H1 (cell line): ENCODE measurements around the gene RPL23. TPM values are rescaled to one million over a fixed set of nuclear protein-coding genes. Genes with fewer than 3 reads are reported as not detected.

Source experiments
- CTCF ChIA-PET: fragments of 300-600 bp; sonication (Branson Sonifier 250); formaldehyde crosslinking; loops from one replicate; lab custom pipeline; 2021; ENCODE audit not compliant: partially characterized antibody; lab: Charles Lee
- POLR2A ChIA-PET: fragments of 300-600 bp; sonication (Branson Sonifier 250); formaldehyde crosslinking; loops from one replicate; lab custom pipeline; 2021; ENCODE audit warnings: inconsistent platforms; ENCODE audit not compliant: partially characterized antibody; lab: Charles Lee
- DNase-seq, 2 experiments: peaks; one replicate each; pipeline versions ENCODE4 v3.0.0 to v3.0.0-alpha.2; 2010 to 2022; ENCODE audit warnings: low spot score in 2 of 2, low read depth in 1 of 2, mixed read lengths in 1 of 2
- FAIRE-seq: peaks from 2 replicates; lab custom pipeline; 2011; peaks lifted over from hg19 to GRCh38; lab: Jason Lieb, UNC
- H2AFZ ChIP-seq: 2 replicates; pipeline ENCODE4 v1.8.1; 2012; ENCODE audit warnings: low read length, inconsistent platforms
- H2AK5ac ChIP-seq: 2 replicates; pipeline ENCODE4 v1.6.1; 2013; ENCODE audit warnings: low read depth, low read length
- H2BK120ac ChIP-seq: replicated peaks from 2 replicates; pipeline ENCODE3; 2013; ENCODE audit warnings: low read depth, low read length, inconsistent platforms
- H2BK12ac ChIP-seq: 2 replicates; pipeline ENCODE4 v1.6.1; 2013; ENCODE audit warnings: low read depth, low read length
- H2BK15ac ChIP-seq: 2 replicates; pipeline ENCODE4 v1.6.1; 2013; ENCODE audit warnings: low read length
- H2BK20ac ChIP-seq: 2 replicates; pipeline ENCODE4 v1.6.1; 2013; ENCODE audit warnings: low read length
- H2BK5ac ChIP-seq: 2 replicates; pipeline ENCODE4 v1.6.1; 2013; ENCODE audit warnings: low read depth, low read length
- H3K14ac ChIP-seq: 2 replicates; pipeline ENCODE4 v1.6.1; 2013; ENCODE audit warnings: inconsistent platforms; ENCODE audit not compliant: insufficient read length
- H3K18ac ChIP-seq: 2 replicates; pipeline ENCODE4 v1.6.1; 2013; ENCODE audit warnings: low read length; ENCODE audit errors: extremely low read depth
- H3K23ac ChIP-seq: 2 replicates; pipeline ENCODE4 v1.6.1; 2013; ENCODE audit warnings: inconsistent platforms; ENCODE audit not compliant: insufficient read length
- H3K23me2 ChIP-seq: 2 replicates; pipeline ENCODE4 v1.6.1; 2013; ENCODE audit warnings: low read depth, low read length
- H3K27ac ChIP-seq: 2 replicates; pipeline ENCODE4 v1.6.1; 2011; ENCODE audit warnings: low read depth, low read length, inconsistent platforms
- H3K27me3 ChIP-seq, 4 experiments: replicated peaks in 1 of 4; 1 replicate in 1 of 4; 2 replicates in 3 of 4; pipeline versions ENCODE4 v1.6.1 to v1.8.1; 2011 to 2013; ENCODE audit warnings: low read length in 3 of 4, mild to moderate bottlenecking in 3 of 4, inconsistent platforms in 2 of 4, mixed read lengths in 2 of 4, moderate library complexity in 1 of 4; ENCODE audit not compliant: control insufficient read depth in 3 of 4, insufficient read depth in 3 of 4; ENCODE audit errors: extremely low read depth in 1 of 4
- H3K36me3 ChIP-seq, 4 experiments: 2 replicates each; pipeline versions ENCODE4 v1.6.1 to v1.8.1; 2011 to 2013; ENCODE audit warnings: mild to moderate bottlenecking in 4 of 4, low read length in 3 of 4, moderate library complexity in 2 of 4, control low read depth in 1 of 4, inconsistent platforms in 1 of 4; ENCODE audit not compliant: insufficient read depth in 4 of 4, control insufficient read depth in 2 of 4
- H3K4ac ChIP-seq: replicated peaks from 2 replicates; pipeline ENCODE3; 2013; ENCODE audit warnings: low read length, low read depth, mixed read lengths, inconsistent platforms; ENCODE audit not compliant: insufficient read length
- H3K4me1 ChIP-seq, 4 experiments: replicated peaks in 1 of 4; 1 replicate in 1 of 4; 2 replicates in 3 of 4; pipeline versions ENCODE4 v1.6.1 to v1.8.1; 2011 to 2013; ENCODE audit warnings: low read length in 3 of 4, inconsistent platforms in 2 of 4, mixed read lengths in 1 of 4; ENCODE audit not compliant: insufficient read depth in 4 of 4, control insufficient read depth in 3 of 4
- H3K4me2 ChIP-seq, 2 experiments: 2 replicates each; pipeline versions ENCODE4 v1.6.1 to v1.8.1; 2011 to 2013; ENCODE audit warnings: low read depth in 2 of 2, low read length in 2 of 2, control low read depth in 1 of 2, inconsistent platforms in 1 of 2, mild to moderate bottlenecking in 1 of 2; ENCODE audit not compliant: insufficient read depth in 1 of 2
- H3K4me3 ChIP-seq, 4 experiments: fragments of 200-600, 300-600 bp in 1 of 4; sonication (generic), shearing (Covaris generic), sonication (Bioruptor Twin) in 1 of 4; 2 replicates each; pipeline versions ENCODE4 v1.5.1 to v1.8.1; 2011 to 2016; ENCODE audit warnings: low read length in 4 of 4, low read depth in 3 of 4, control low read depth in 2 of 4, inconsistent platforms in 2 of 4, mild to moderate bottlenecking in 2 of 4, mixed read lengths in 1 of 4, moderate library complexity in 1 of 4; ENCODE audit not compliant: insufficient read depth in 2 of 4; ENCODE audit errors: extremely low read depth in 1 of 4
- H3K56ac ChIP-seq: replicated peaks from 2 replicates; pipeline ENCODE3; 2013; ENCODE audit warnings: low read depth, mild to moderate bottlenecking, mixed read lengths, low read length, inconsistent platforms; ENCODE audit not compliant: insufficient read length
- H3K79me1 ChIP-seq: 2 replicates; pipeline ENCODE4 v1.6.1; 2013; ENCODE audit warnings: low read depth, low read length, control low read depth
- H3K79me2 ChIP-seq, 2 experiments: 2 replicates each; pipeline versions ENCODE4 v1.6.1 to v1.8.1; 2012 to 2013; ENCODE audit warnings: low read length in 2 of 2, mild to moderate bottlenecking in 2 of 2, inconsistent platforms in 1 of 2; ENCODE audit not compliant: insufficient read depth in 2 of 2, control insufficient read depth in 1 of 2
- H3K9ac ChIP-seq, 4 experiments: replicated peaks in 1 of 4; 1 replicate in 1 of 4; 2 replicates in 3 of 4; pipeline versions ENCODE4 v1.6.1 to v1.8.1; 2011 to 2013; ENCODE audit warnings: low read depth in 3 of 4, low read length in 3 of 4, control low read depth in 2 of 4, mild to moderate bottlenecking in 2 of 4, moderate library complexity in 2 of 4, inconsistent platforms in 1 of 4; ENCODE audit errors: extremely low read depth in 1 of 4
- H3K9me3 ChIP-seq, 2 experiments: 2 replicates each; pipeline versions ENCODE4 v1.6.1 to v1.8.1; 2012 to 2013; ENCODE audit warnings: mild to moderate bottlenecking in 2 of 2, moderate library complexity in 2 of 2, control low read depth in 1 of 2, inconsistent platforms in 1 of 2, low read depth in 1 of 2, low read length in 1 of 2, mixed read lengths in 1 of 2; ENCODE audit not compliant: insufficient read depth in 2 of 2
- H4K20me1 ChIP-seq, 2 experiments: replicated peaks in 1 of 2; 2 replicates each; pipeline versions ENCODE3 to v1.8.1; 2011 to 2013; ENCODE audit warnings: inconsistent platforms in 2 of 2, low read length in 2 of 2, mild to moderate bottlenecking in 1 of 2; ENCODE audit not compliant: insufficient read depth in 2 of 2, control insufficient read depth in 1 of 2
- H4K5ac ChIP-seq: 2 replicates; pipeline ENCODE4 v1.6.1; 2013; ENCODE audit warnings: low read length, low read depth, mixed read lengths, inconsistent platforms; ENCODE audit not compliant: insufficient read length
- H4K8ac ChIP-seq: 2 replicates; pipeline ENCODE4 v1.8.0; 2013; ENCODE audit warnings: mild to moderate bottlenecking, moderate library complexity, low read length, inconsistent platforms; ENCODE audit not compliant: insufficient read depth; ENCODE audit errors: extremely low read depth
- H4K91ac ChIP-seq: replicated peaks from 2 replicates; pipeline ENCODE3; 2013; ENCODE audit warnings: low read length, mixed read lengths, inconsistent platforms; ENCODE audit not compliant: insufficient read length
- RXRA ChIP-seq: IDR thresholded peaks from 2 replicates; pipeline ENCODE4 v1.6.1; 2011; ENCODE audit warnings: low read depth, mild to moderate bottlenecking, low read length, moderate library complexity; ENCODE audit not compliant: insufficient read depth
- WGBS, 2 experiments: shearing (Covaris generic) in 1 of 2; methylation state at CpG; one replicate each; pipeline versions ENCODE4 v1.1.6 to v1.1.7; 2013 to 2015; ENCODE audit warnings: low lambda C conversion rate in 2 of 2, mixed read lengths in 2 of 2, inconsistent platforms in 1 of 2, low coverage in 1 of 2, missing lambda C conversion rate in 1 of 2; ENCODE audit not compliant: insufficient replicate concordance in 2 of 2, insufficient coverage in 1 of 2, insufficient read length in 1 of 2; ENCODE audit errors: extremely low coverage in 1 of 2, missing lambda C conversion rate in 1 of 2; 5-methylcytosine and 5-hydroxymethylcytosine counted together
- polyA plus RNA-seq, 7 experiments: library from polyadenylated mRNA; depleted of rRNA in 3 of 7; stranded (reverse) in 5 of 7; unstranded in 2 of 7; fragments of >200 nt in 5 of 7; fragments of 200-250 nt in 2 of 7; gene quantifications; 1 replicate in 5 of 7; 2 replicates in 1 of 7; 4 replicates in 1 of 7; pipeline versions ENCODE4 v1.2.1 to v1.2.3, GENCODE V29; 2011 to 2013; ENCODE audit warnings: missing spikeins in 2 of 7, mixed read lengths in 2 of 7
- total RNA-seq: library from RNA; stranded (reverse); fragmentation: NEBNext Ultra II Directional; extraction: Animal tissue kit (Norgen Biotek cat#: 25700); gene quantifications from 2 replicates; pipeline ENCODE4 v1.2.1, GENCODE V29; 2021
- TF ChIP-seq, protein P1 (sequence below), 3 experiments: IDR thresholded peaks; 1 replicate in 2 of 3; 2 replicates in 1 of 3; pipeline versions ENCODE4 v1.5.1 to v1.6.1; 2011; ENCODE audit warnings: low read length in 3 of 3, mild to moderate bottlenecking in 3 of 3, inconsistent platforms in 2 of 3, low read depth in 1 of 3, moderate library complexity in 1 of 3; ENCODE audit not compliant: insufficient read depth in 1 of 3; ENCODE audit errors: control extremely low read depth in 1 of 3

The RPL23 gene
- total and polyA plus RNA-seq, 2 of the 8 experiments (the other 6 are each of a cell fraction or from before 2014, with no cell fraction given) = 2,148 to 2,502 TPM

DNA sequence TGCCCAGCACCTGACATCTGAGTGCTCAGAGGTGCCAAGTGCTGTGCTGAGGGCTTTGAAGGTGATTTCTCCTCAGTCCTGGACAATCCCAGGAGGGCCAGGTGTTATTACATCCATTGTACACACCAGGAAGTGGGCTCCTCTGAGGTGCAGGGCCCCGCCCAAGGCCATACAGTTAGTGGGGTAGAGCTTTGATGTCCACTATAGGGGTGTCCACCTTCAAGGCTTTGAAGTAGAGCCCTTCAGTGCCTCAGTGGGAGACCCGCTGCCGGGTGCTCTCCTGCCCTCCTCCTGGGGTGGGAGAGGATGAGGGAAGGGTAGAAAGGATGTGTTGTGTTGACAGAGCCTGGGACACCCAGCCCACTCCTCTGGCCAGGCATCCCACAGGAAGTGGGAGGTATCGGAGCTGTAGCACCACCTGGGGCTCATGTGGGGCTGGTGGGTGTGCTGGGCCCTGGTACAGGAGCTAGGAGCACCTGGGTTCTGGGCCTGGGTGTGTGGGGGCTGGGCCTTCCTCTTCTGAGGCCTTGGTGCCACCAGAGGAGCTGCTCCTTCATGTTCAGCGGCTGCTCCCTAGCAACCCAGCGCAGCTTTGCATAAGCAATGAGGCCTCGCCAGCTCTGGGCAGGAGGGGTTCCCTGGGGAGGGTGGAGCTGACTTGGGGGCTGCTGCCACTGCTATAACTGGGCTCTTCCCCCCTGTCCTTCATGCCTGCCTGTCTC, 23.8 kb upstream of the RPL23 start:
- Histone ChIP-seq H4K91ac (peak overlapping the region; percentile 66), H3K36me3 (peaks cover 0 to 3% (median 1%) of the 10 kb centered on the region in 4 experiments; a peak in 3 of 8 replicates), H3K9ac (peak overlapping the region in 1 of 4 experiments; percentile 32; a peak in 1 of 7 replicates), H3K79me1 (peaks cover 25% of the 10 kb centered on the region), H3K14ac (no peak overlapping the region), H3K79me2 (peaks cover 25 to 84% of the 10 kb centered on the region in 2 experiments), H3K4me2 (peak overlapping the region; percentile 38 to 52; a peak in 3 of 4 replicates), H3K27ac (no peak overlapping the region), H3K27me3 (no peaks in the 10 kb centered on the region), H2BK20ac (peak overlapping the region; percentile 80; the same call in 1 of the 2 replicates), H4K5ac (peak overlapping the region; percentile 59), H3K23me2 (peaks cover 2% of the 10 kb centered on the region; the same call in 1 of the 2 replicates), H3K9me3 (no peaks in the 10 kb centered on the region), H2BK15ac (peak overlapping the region; percentile 55; the same call in 1 of the 2 replicates), H2BK120ac (peak overlapping the region; percentile 10), H4K8ac (peak overlapping the region; percentile 37), H4K20me1 (peaks cover 2 to 4% of the 10 kb centered on the region in 2 experiments), H3K4ac (no peak overlapping the region), H2AFZ (no peak overlapping the region), H3K4me3 (peak overlapping the region in 1 of 4 experiments; percentile 33; a peak in 1 of 8 replicates), H3K56ac (peak overlapping the region; percentile 27), H2AK5ac (peak overlapping the region; percentile 54; the same call in 1 of the 2 replicates), H2BK12ac (peak overlapping the region; percentile 21; the same call in 1 of the 2 replicates), H2BK5ac (peak overlapping the region; percentile 91), H3K18ac (peak overlapping the region; percentile 73; the same call in 1 of the 2 replicates), H3K23ac (no peak overlapping the region), H3K4me1 (peaks cover 22 to 58% (median 38%) of the 10 kb centered on the region in 4 experiments)
- TF ChIP-seq, protein P1, sequence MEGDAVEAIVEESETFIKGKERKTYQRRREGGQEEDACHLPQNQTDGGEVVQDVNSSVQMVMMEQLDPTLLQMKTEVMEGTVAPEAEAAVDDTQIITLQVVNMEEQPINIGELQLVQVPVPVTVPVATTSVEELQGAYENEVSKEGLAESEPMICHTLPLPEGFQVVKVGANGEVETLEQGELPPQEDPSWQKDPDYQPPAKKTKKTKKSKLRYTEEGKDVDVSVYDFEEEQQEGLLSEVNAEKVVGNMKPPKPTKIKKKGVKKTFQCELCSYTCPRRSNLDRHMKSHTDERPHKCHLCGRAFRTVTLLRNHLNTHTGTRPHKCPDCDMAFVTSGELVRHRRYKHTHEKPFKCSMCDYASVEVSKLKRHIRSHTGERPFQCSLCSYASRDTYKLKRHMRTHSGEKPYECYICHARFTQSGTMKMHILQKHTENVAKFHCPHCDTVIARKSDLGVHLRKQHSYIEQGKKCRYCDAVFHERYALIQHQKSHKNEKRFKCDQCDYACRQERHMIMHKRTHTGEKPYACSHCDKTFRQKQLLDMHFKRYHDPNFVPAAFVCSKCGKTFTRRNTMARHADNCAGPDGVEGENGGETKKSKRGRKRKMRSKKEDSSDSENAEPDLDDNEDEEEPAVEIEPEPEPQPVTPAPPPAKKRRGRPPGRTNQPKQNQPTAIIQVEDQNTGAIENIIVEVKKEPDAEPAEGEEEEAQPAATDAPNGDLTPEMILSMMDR (IDR thresholded peaks at IDR 0.05; ENCODE audit: control extremely low read depth in 1 of 3, insufficient read depth in 1 of 3, low read depth in 1 of 3, low read length in 3 of 3) = peak in 1 of 3 experiments; percentile 3; a peak in 1 of 4 replicates
- TF ChIP-seq RXRA = no peak
- CTCF ChIA-PET = interaction anchor here (0.6 to 1.2 kb wide), 5 partner anchors 10 to 359 kb away, joined by 3 to 6 read pairs (median 4); partner anchors contain the start of gene LASP1NB
- 68% methylated on average over 7 of the region's 7 CpGs; no CpG with 5 or more reads in 1 of the 2 experiments for WGBS, 2 experiments
- FAIRE-seq = no peak
- DNase-seq = no peak
- POLR2A ChIA-PET = interaction anchor here (0.6 to 24.3 kb wide), 4 partner anchors 6 to 41 kb away, joined by 3 to 468 read pairs (median 74); partner anchors contain the start of genes LASP1 and RPL23
